Upper lobe of left lung (tissue), 6 donors: ENCODE data around the gene CHRNA9. TPM values are rescaled to one million over a fixed set of nuclear protein-coding genes. Genes with fewer than 3 reads are reported as not detected.

ENCODE experiments used
- ATAC-seq, 2 donors: fragments of 200-7000 bp; cut with Tn5 transposase; one replicate each; pipeline ENCODE4 v1.9.1; 2022; ENCODE audit warnings: mild to moderate bottlenecking in 2 of 2, moderate library complexity in 2 of 2; ENCODE audit not compliant: low FRiP score in 2 of 2
- DNase-seq, 2 donors: peaks; one replicate each; pipeline ENCODE4 v3.0.0-alpha.2; 2019 to 2020
- H3K27ac ChIP-seq, 4 donors: fragments of 200-600 bp; sonication (generic); one replicate each; pipeline ENCODE4 v1.5.1; 2016 to 2019
- H3K27me3 ChIP-seq, 4 donors: fragments of 200-600 bp; sonication (generic); one replicate each; pipeline ENCODE4 v1.5.1; 2017 to 2019
- H3K36me3 ChIP-seq, 4 donors: fragments of 200-600 bp; sonication (generic); one replicate each; pipeline ENCODE4 v1.5.1; 2016 to 2019
- H3K4me1 ChIP-seq, 4 donors: fragments of 200-600 bp; sonication (generic); one replicate each; pipeline ENCODE4 v1.5.1; 2018 to 2019
- H3K4me3 ChIP-seq, 4 donors: fragments of 200-600 bp; sonication (generic); one replicate each; pipeline ENCODE4 v1.5.1; 2017 to 2019; ENCODE audit warnings: mild to moderate bottlenecking in 2 of 4, moderate library complexity in 1 of 4
- H3K9me3 ChIP-seq, 4 donors: fragments of 200-600 bp; sonication (generic); one replicate each; pipeline ENCODE4 v1.5.1; 2018 to 2019
- EP300 ChIP-seq, 4 donors: sonication (generic); formaldehyde crosslinking; IDR thresholded peaks; one replicate each; pipeline ENCODE4 v1.5.1; 2017; ENCODE audit warnings: antibody characterized with exemption in 4 of 4, control low read depth in 2 of 4
- POLR2A ChIP-seq, 4 donors: fragments of 450-650 bp; IDR thresholded peaks; one replicate each; pipeline ENCODE4 v1.5.1; 2016 to 2017; ENCODE audit warnings: antibody characterized with exemption in 4 of 4, mild to moderate bottlenecking in 2 of 4
- POLR2AphosphoS5 ChIP-seq, 2 donors: sonication (generic); formaldehyde crosslinking; IDR thresholded peaks; one replicate each; pipeline ENCODE4 v1.5.1; 2017; ENCODE audit warnings: antibody characterized with exemption in 2 of 2
- WGBS, 2 donors: methylation state at CpG; one replicate each; pipeline ENCODE4 v1.1.5; 2017 to 2018; 5-methylcytosine and 5-hydroxymethylcytosine counted together
- small RNA-seq, 4 donors: library from RNA; depleted of rRNA; stranded (forward); fragments of <200 nt; gene quantifications; one replicate each; pipeline ENCODE3, GENCODE V24; 2016
- total RNA-seq, 6 donors: library from RNA; depleted of rRNA in 4 of 6; stranded (reverse); fragments of >200 nt in 4 of 6; gene quantifications; one replicate each; pipeline versions ENCODE4 v1.1.0 to v1.2.1, GENCODE V29; 2016 to 2021
- TF ChIP-seq, protein P1 (sequence below), 6 experiments: fragments of 450-650 bp in 4 of 6; fragments of 200-600 bp in 2 of 6; sonication (generic) in 2 of 6; IDR thresholded peaks; one replicate each; pipeline ENCODE4 v1.5.1; 2016 to 2019; ENCODE audit warnings: antibody characterized with exemption in 6 of 6
- donor health status: DM: no; HTN: no; CAD: no; lungs with moderate emphysema.
- donor health status: DM: no; HTN: yes; CAD: no; lungs with severe emphysema.

Gene CHRNA9
- total RNA-seq, 6 donors from 2014 or later = 0.49 TPM; not detected in 5

- H3K27me3 ChIP-seq = no peaks in the 10 kb centered on the region
- H3K36me3 ChIP-seq = no peaks in the 10 kb centered on the region
- ATAC-seq (no peak), DNase-seq (no peak)
- H3K4me3 ChIP-seq = no peak overlapping the region
- H3K27ac ChIP-seq = no peak overlapping the region
- peaks cover 0 to 13% (median 2%) of the 10 kb centered on the region in 4 donors for H3K4me1 ChIP-seq
- peaks cover 0 to 4% (median 0%) of the 10 kb centered on the region in 4 donors for H3K9me3 ChIP-seq
- 78 to 82% methylated on average over 8 of the region's 8 CpGs for WGBS, 2 donors
- TF ChIP-seq, protein P1, sequence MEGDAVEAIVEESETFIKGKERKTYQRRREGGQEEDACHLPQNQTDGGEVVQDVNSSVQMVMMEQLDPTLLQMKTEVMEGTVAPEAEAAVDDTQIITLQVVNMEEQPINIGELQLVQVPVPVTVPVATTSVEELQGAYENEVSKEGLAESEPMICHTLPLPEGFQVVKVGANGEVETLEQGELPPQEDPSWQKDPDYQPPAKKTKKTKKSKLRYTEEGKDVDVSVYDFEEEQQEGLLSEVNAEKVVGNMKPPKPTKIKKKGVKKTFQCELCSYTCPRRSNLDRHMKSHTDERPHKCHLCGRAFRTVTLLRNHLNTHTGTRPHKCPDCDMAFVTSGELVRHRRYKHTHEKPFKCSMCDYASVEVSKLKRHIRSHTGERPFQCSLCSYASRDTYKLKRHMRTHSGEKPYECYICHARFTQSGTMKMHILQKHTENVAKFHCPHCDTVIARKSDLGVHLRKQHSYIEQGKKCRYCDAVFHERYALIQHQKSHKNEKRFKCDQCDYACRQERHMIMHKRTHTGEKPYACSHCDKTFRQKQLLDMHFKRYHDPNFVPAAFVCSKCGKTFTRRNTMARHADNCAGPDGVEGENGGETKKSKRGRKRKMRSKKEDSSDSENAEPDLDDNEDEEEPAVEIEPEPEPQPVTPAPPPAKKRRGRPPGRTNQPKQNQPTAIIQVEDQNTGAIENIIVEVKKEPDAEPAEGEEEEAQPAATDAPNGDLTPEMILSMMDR (IDR thresholded peaks at IDR 0.05) = no peak
- TF ChIP-seq POLR2A (IDR thresholded peaks at IDR 0.05) = no peak
- TF ChIP-seq POLR2AphosphoS5 (IDR thresholded peaks at IDR 0.05) = no peak
- no peak for TF ChIP-seq EP300 (IDR thresholded peaks at IDR 0.05)
These were observed 66.5 kb downstream of the CHRNA9 start for GRCh38 chr4:40401631-40402030.

DNA sequence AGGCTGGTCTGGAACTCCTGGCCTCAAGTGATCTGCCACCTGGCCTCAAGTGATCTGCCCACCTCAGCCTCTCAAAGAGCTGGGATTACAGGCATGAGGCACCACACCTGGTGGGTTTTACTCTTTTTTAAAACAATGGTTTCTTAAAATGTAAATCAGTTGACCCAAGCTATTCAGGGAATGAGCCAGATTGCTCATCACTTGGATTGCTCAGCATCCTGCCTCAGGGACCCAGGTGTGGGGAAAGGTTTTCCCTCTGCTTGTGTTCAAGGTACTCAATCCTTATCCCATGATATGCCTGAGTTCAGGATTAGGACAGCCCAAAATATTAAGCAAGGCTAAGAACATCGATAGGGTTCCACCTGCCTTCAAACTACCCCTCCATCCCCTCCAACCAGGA is 67.4 kb downstream of the CHRNA9 start:
- peaks cover 0 to 11% (median 2%) of the 10 kb centered on the region in 4 donors for H3K4me1 ChIP-seq
- 75 to 93% methylated on average over 1 of the region's 1 CpG for WGBS, 2 donors
- H3K9me3 ChIP-seq = peaks cover 0 to 6% (median 2%) of the 10 kb centered on the region in 4 donors
- TF ChIP-seq POLR2AphosphoS5 (IDR thresholded peaks at IDR 0.05) = no peak
- no peak for TF ChIP-seq POLR2A (IDR thresholded peaks at IDR 0.05)
- TF ChIP-seq EP300 (IDR thresholded peaks at IDR 0.05) = no peak
- TF ChIP-seq, protein P1 (IDR thresholded peaks at IDR 0.05) = no peak
- ATAC-seq (no peak), DNase-seq (no peak)
- H3K36me3 ChIP-seq = no peaks in the 10 kb centered on the region
- H3K27ac ChIP-seq = peak overlapping the region; percentile 34 to 89 (median 82)
- no peak overlapping the region for H3K4me3 ChIP-seq
- no peaks in the 10 kb centered on the region for H3K27me3 ChIP-seq

DNA sequence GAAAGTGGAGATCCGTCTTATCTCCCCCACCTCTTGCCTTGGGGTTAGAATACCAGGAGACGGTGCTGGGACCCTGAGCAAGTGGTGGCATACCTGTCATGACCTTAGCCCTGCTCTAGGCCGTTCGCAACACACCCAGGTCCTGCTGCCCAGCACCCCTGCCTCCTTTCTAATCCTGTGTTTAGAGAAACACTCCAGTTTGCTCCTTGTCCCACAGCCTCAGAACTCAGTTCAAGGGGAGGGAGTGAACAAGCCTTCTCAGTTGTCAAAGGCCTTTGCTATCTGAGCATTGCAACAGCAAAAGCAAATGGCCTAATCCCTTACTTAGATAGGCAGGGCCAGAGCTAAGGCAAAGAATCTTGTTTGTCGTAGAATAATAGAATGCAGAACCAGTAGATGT is 67.9 kb downstream of the CHRNA9 start:
- TF ChIP-seq, protein P1 (IDR thresholded peaks at IDR 0.05) = no peak
- TF ChIP-seq POLR2A (IDR thresholded peaks at IDR 0.05) = peak in 1 of 4 donors; percentile 27
- 66 to 83% methylated on average over 5 of the region's 5 CpGs for WGBS, 2 donors

More for the DNA sequence above, 67.9 kb downstream of the CHRNA9 start:
- Histone ChIP-seq H3K4me1 (peaks cover 0 to 11% (median 2%) of the 10 kb centered on the region in 4 donors), H3K27ac (peak overlapping the region; percentile 34 to 89 (median 82)), H3K9me3 (peaks cover 0 to 6% (median 2%) of the 10 kb centered on the region in 4 donors), H3K36me3 (no peaks in the 10 kb centered on the region), H3K27me3 (no peaks in the 10 kb centered on the region), H3K4me3 (no peak overlapping the region)
- ATAC-seq (peak in 1 of 2 donors; percentile 69), DNase-seq (peak in 1 of 2 donors; percentile 75)

Small RNA genes lying within 50 kb of the gene (small RNA-seq; reads per million reads assigned to genes)
- gene RNU7-74P = 0 reads per million in 4 donors

Other genes starting within 250 kb of the CHRNA9 start
- gene RHOH, start 138.3 kb upstream of the CHRNA9 start, total RNA-seq = 10 to 100 TPM in 3 of 6 donors, 1 to 10 TPM in 3; 5.5 to 19.9 (median 8.4) TPM